A549 (cell line): ENCODE measurements around the gene NRXN3. TPM values are rescaled to one million over a fixed set of nuclear protein-coding genes. Genes with fewer than 3 reads are reported as not detected.

ENCODE experiments used
- ATAC-seq, 2 experiments: fragments of 200-7000 bp in 1 of 2; fragments of >200 bp in 1 of 2; cut with Nextera tagmentation in 1 of 2; cut with Tn5 transposase in 1 of 2; 3 replicates each; pipeline versions ENCODE4 v1.8.0 to v1.9.1; 2018 to 2020; ENCODE audit warnings: mild to moderate bottlenecking in 1 of 2, moderate library complexity in 1 of 2
- CTCF ChIA-PET: fragments of 300-600 bp; sonication (Branson Sonifier 250); formaldehyde crosslinking; extraction: SDS; loops from one replicate; lab custom pipeline; 2021; ENCODE audit warnings: antibody characterized with exemption, inconsistent platforms; lab: Yijun Ruan, JAX
- POLR2A ChIA-PET: fragments of 350-600 bp; formaldehyde crosslinking; extraction: SDS; loops from one replicate; lab custom pipeline; 2021; ENCODE audit warnings: antibody characterized with exemption, inconsistent platforms; lab: Yijun Ruan, JAX
- DNase-seq, 2 experiments: peaks; one replicate each; pipeline versions ENCODE4 v3.0.0 to v3.0.0-alpha.2; 2011 to 2016; ENCODE audit warnings: low read depth in 1 of 2, low spot score in 1 of 2
- FAIRE-seq: peaks from 2 replicates; lab custom pipeline; 2011; peaks lifted over from hg19 to GRCh38; lab: Jason Lieb, UNC
- H3K27ac ChIP-seq, 2 experiments: fragments of >200 bp; sonication (Bioruptor Twin); formaldehyde crosslinking; 3 replicates each; pipeline ENCODE4 v1.5.1; 2016 to 2017
- H3K4me1 ChIP-seq: fragments of >200 bp; sonication (Bioruptor Twin); formaldehyde crosslinking; 3 replicates; pipeline ENCODE4 v1.6.1; 2016
- H3K4me2 ChIP-seq: fragments of >200 bp; sonication (Bioruptor Twin); formaldehyde crosslinking; 3 replicates; pipeline ENCODE4 v1.6.1; 2016
- H3K4me3 ChIP-seq: fragments of >200 bp; sonication (Bioruptor Twin); formaldehyde crosslinking; 3 replicates; pipeline ENCODE4 v1.5.1; 2016
- H3K9me3 ChIP-seq: fragments of >200 bp; sonication (Bioruptor Twin); formaldehyde crosslinking; 3 replicates; pipeline ENCODE4 v1.6.1; 2016
- BHLHE40 ChIP-seq: IDR thresholded peaks from 2 replicates; pipeline ENCODE4 v1.6.1; 2012; ENCODE audit warnings: low read depth, low read length, inconsistent platforms
- CBX8 ChIP-seq: fragments of 200-600 bp; sonication (generic); IDR thresholded peaks from 2 replicates; pipeline ENCODE4 v1.6.1; 2016
- CHD4 ChIP-seq: fragments of 200-600 bp; sonication (generic); IDR thresholded peaks from 2 replicates; pipeline ENCODE4 v1.6.1; 2016; ENCODE audit warnings: antibody characterized with exemption, mild to moderate bottlenecking, borderline replicate concordance
- CTCF ChIP-seq: fragments of >200 bp; sonication (Bioruptor Twin); formaldehyde crosslinking; IDR thresholded peaks from 3 replicates; pipeline ENCODE4 v1.5.1; 2016
- E2F6 ChIP-seq: IDR thresholded peaks from 2 replicates; pipeline ENCODE4 v1.6.1; 2012; ENCODE audit warnings: low read depth, borderline replicate concordance
- ELK1 ChIP-seq: fragments of 150-350 bp; IDR thresholded peaks from 2 replicates; pipeline ENCODE4 v1.6.1; 2014; ENCODE audit warnings: low read depth, mild to moderate bottlenecking, low read length
- EP300 ChIP-seq, 2 experiments: fragments of >200 bp; sonication (Bioruptor Twin); formaldehyde crosslinking; IDR thresholded peaks; 2 replicates in 1 of 2; 3 replicates in 1 of 2; pipeline ENCODE4 v1.6.1; 2016 to 2017
- FOSB ChIP-seq: fragments of 250-450 bp; sonication (Bioruptor Pico); IDR thresholded peaks from 2 replicates; pipeline ENCODE4 v1.5.0; 2020; ENCODE audit warnings: mild to moderate bottlenecking, moderate library complexity
- FOXS1 ChIP-seq: fragments of 250-450 bp; sonication (Bioruptor Pico); IDR thresholded peaks from 2 replicates; pipeline ENCODE4 v1.5.0; 2020; ENCODE audit warnings: mild to moderate bottlenecking, moderate library complexity
- HOXA7 ChIP-seq: fragments of 250-450 bp; sonication (Bioruptor Pico); IDR thresholded peaks from 2 replicates; pipeline ENCODE4 v1.5.0; 2020; ENCODE audit warnings: mild to moderate bottlenecking, moderate library complexity
- JUN ChIP-seq, 2 experiments: fragments of >200 bp; sonication (Bioruptor Twin); formaldehyde crosslinking; IDR thresholded peaks; 2 replicates in 1 of 2; 3 replicates in 1 of 2; pipeline ENCODE4 v1.6.1; 2016 to 2017
- JUNB ChIP-seq: fragments of >200 bp; sonication (Bioruptor Twin); formaldehyde crosslinking; IDR thresholded peaks from 2 replicates; pipeline ENCODE4 v1.6.1; 2016
- MYC ChIP-seq: IDR thresholded peaks from 2 replicates; pipeline ENCODE4 v1.6.1; 2012; ENCODE audit warnings: mild to moderate bottlenecking, inconsistent platforms, low read length, improper control_type of control experiment, borderline replicate concordance
- NFE2L2 ChIP-seq: fragments of 150-350 bp; conservative IDR thresholded peaks from 2 replicates; pipeline ENCODE4 v1.6.1; 2014; ENCODE audit warnings: low read length
- NPAS2 ChIP-seq: fragments of 250-450 bp; sonication (Bioruptor Pico); IDR thresholded peaks from 2 replicates; pipeline ENCODE4 v1.8.0; 2022; ENCODE audit warnings: mild to moderate bottlenecking, moderate library complexity, borderline replicate concordance
- PBX3 ChIP-seq: IDR thresholded peaks from 2 replicates; pipeline ENCODE4 v1.6.1; 2012
- RARB ChIP-seq: fragments of 250-450 bp; sonication (Bioruptor Pico); IDR thresholded peaks from 2 replicates; pipeline ENCODE4 v1.8.0; 2021; ENCODE audit warnings: mild to moderate bottlenecking, moderate library complexity
- REST ChIP-seq: fragments of 200-600 bp; sonication (generic); IDR thresholded peaks from 2 replicates; pipeline ENCODE4 v1.6.1; 2016; ENCODE audit warnings: antibody characterized with exemption, mild to moderate bottlenecking, moderate library complexity
- RFX5 ChIP-seq: fragments of 450-650 bp; IDR thresholded peaks from 2 replicates; pipeline ENCODE4 v1.7.1; 2014; ENCODE audit warnings: antibody characterized with exemption, mild to moderate bottlenecking, moderate library complexity
- SMC3 ChIP-seq: fragments of >200 bp; sonication (Bioruptor Twin); formaldehyde crosslinking; IDR thresholded peaks from 3 replicates; pipeline ENCODE4 v1.6.1; 2018; ENCODE audit warnings: inconsistent platforms
- TP53 ChIP-seq: fragments of 250-450 bp; sonication (Bioruptor Pico); IDR thresholded peaks from 2 replicates; pipeline ENCODE4 v1.5.0; 2021; ENCODE audit warnings: mild to moderate bottlenecking, moderate library complexity
- ZC3H11A ChIP-seq: fragments of 450-650 bp; IDR thresholded peaks from 2 replicates; pipeline ENCODE4 v1.6.1; 2014; ENCODE audit warnings: antibody characterized with exemption, mild to moderate bottlenecking
- ZNF302 ChIP-seq: fragments of 250-450 bp; sonication (Bioruptor Pico); IDR thresholded peaks from 2 replicates; pipeline ENCODE4 v1.9.0; 2021; ENCODE audit warnings: inconsistent platforms, mild to moderate bottlenecking, moderate library complexity
- WGBS: methylation state at CpG from one replicate; pipeline ENCODE4 v1.1.6; 2017; ENCODE audit errors: missing lambda C conversion rate; 5-methylcytosine and 5-hydroxymethylcytosine counted together
- polyA plus RNA-seq, 4 experiments: library from polyadenylated mRNA; depleted of rRNA in 3 of 4; stranded (reverse); fragments of >200 nt; fragmentation: RNase III in 1 of 4; extraction: RNeasy Plus Mini Kit Qiagen cat#74134 plus additional on column Dnase treatment in 1 of 4; gene quantifications; 2 replicates in 3 of 4; 3 replicates in 1 of 4; pipeline ENCODE4 v1.2.3, GENCODE V29; 2011 to 2017

Gene NRXN3
- polyA plus RNA-seq, 2 of the 4 experiments (the other 2 are of a cell fraction): 0.62 to 2.3 TPM

- TF ChIP-seq CTCF (no peak), SMC3 (no peak), MYC (no peak), REST (no peak)
Observed at GRCh38 chr14:79225815-79226214, 1055.6 kb downstream of the NRXN3 start (continued).

- POLR2A ChIA-PET: no interaction called here
- ATAC-seq: no peak
- DNase-seq: no peak
- 31% methylated on average over 8 of the region's 8 CpGs for WGBS
- TF ChIP-seq SMC3 (no peak), ELK1 (no peak), NFE2L2 (no peak), E2F6 (no peak), RARB (CRISPR knock-in tag) (no peak), ZC3H11A (no peak), EP300 (IDR thresholded peaks at IDR 0.05) (no peak), PBX3 (no peak), BHLHE40 (no peak), CBX8 (no peak), CHD4 (no peak), ZNF302 (CRISPR knock-in tag) (no peak), FOXS1 (no peak), JUNB (no peak), RFX5 (no peak)
- TF ChIP-seq, all 56 proteins: peak for 0
- Histone ChIP-seq H3K27ac (no peak overlapping the region), H3K4me1 (no peaks in the 10 kb centered on the region), H3K4me2 (no peak overlapping the region), H3K4me3 (no peak overlapping the region), H3K9me3 (no peaks in the 10 kb centered on the region)
- CTCF ChIA-PET: no interaction called here
- no peak for FAIRE-seq
Observed at GRCh38 chr14:79229383-79229909, 1059.3 kb downstream of the NRXN3 start.

GRCh38 chr14:79242666-79243065 is 1072.5 kb downstream of the NRXN3 start:
- no peak overlapping the region for H3K4me3 ChIP-seq
- CTCF ChIA-PET: interaction anchor here (0.7 kb wide), 1 partner anchor 14 kb away, joined by 3 read pairs; no protein-coding TSS in a partner anchor
- POLR2A ChIA-PET: no interaction called here
- H3K4me2 ChIP-seq: no peak overlapping the region
- H3K9me3 ChIP-seq: no peaks in the 10 kb centered on the region
- no peak overlapping the region for H3K27ac ChIP-seq
- FAIRE-seq (no peak), ATAC-seq (no peak), DNase-seq (no peak)
- no peaks in the 10 kb centered on the region for H3K4me1 ChIP-seq
- TF ChIP-seq NPAS2 (CRISPR knock-in tag) (no peak), TP53 (CRISPR knock-in tag) (no peak), JUN (IDR thresholded peaks at IDR 0.05) (no peak), RARB (CRISPR knock-in tag) (no peak), FOSB (CRISPR knock-in tag) (no peak), ELK1 (no peak), PBX3 (no peak), HOXA7 (no peak)
